Islet of Langerhans (tissue), 1 donor: ENCODE results near the gene BARX1.
"Not testable (repeated sequence)": the region's sequence is repeated elsewhere in the genome, so short reads cannot be mapped to it uniquely, and the experiment has no call there.

ENCODE experiments used
- FAIRE-seq: peaks from one replicate; lab custom pipeline; 2011; peaks lifted over from hg19 to GRCh38; lab: Jason Lieb, UNC

Gene BARX1

DNA sequence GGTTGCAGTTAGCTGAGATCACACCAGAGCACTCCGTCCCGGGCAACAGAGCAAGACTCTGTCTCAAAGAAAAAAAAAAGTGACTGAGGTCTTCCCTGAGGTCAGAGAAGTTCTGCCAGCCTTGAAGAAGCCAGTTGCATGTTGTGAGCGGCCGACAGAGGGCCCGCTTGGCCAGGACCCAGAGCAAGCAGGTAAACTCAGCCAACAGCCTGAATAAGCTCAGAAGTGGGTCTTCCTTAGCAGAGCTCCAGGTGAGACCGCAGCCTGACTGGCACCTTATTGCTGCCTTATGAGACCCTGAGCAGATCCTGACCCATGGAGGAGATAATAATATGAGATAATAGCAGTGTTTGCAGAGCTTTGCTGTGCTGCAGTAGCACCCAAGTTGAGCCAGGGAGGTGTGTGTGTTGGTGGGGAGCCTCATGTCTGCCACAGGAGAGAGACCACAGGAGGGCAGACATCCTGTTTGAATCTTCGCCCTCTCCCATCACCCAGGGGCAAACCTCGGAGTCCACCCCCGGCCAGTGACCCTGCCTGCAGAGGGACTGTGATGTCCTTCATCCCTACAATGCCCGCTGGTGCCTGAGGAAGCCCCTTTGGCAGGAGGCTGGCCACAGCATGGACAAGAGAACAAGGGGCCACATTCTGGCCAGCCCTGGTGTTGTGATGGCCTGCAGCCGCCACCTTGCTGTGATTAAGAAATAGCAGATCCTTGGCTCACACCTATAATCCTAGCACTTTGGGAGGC lies 10.8 kb upstream of the BARX1 start:
- no peak for FAIRE-seq

DNA sequence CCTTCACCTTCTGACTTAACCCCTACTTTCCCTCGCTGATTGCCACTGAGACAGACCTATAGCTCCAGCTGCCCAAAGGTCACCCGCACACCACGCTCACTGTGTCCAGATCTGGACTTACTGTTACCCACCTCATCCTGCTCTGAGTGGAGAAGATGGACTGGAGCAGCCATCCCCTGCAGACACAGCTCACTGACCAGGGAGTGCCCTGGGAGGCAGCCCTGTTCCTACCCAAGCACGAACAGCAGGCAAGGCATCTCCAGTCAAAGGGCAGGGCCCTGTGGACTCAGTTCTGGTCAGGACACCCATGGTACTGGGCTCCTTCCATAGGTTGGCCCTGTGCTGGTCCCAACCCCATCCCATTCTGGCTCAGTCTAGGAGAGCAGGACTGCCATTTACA lies 9.5 kb upstream of the BARX1 start:
- FAIRE-seq = no peak

DNA sequence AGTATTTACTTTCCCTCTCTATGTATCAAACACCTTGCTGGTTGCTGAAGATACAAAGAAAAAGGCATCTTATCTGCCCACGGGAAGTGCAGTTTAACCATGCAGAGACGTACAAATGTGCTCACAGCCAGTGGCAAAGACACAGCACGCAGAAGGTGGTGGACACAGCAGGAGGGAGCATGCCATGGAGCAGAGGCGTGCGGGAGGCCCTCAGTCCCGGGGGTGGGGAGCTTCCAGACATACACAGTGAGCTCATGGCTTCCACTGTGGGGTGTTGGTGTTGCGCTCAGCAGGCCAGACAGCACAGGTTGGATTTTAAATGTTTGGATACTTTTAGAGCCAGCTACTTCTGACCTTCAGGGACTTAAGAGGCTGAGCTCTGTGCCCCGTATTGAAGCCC lies 8.8 kb upstream of the BARX1 start:
- no peak for FAIRE-seq

DNA sequence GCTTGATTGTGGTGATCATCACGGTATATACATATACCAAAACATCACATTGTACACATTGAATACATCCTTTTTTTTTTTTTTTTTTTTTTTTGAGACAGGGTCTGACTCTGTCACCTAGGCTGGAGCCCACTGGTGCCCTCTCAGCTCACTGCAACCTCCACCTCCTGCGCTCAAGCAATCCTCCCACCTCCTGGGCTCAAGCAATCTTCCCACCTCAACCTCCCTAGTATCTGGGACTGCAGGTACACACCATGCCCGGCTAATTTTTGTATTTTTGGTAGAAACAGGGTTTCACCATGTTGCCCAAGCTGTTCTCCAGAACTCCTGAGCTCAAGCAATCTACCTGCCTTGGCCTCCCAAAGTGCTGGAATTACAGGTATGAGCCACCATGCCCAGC lies 8.3 kb upstream of the BARX1 start:
- FAIRE-seq = not testable (repeated sequence)

DNA sequence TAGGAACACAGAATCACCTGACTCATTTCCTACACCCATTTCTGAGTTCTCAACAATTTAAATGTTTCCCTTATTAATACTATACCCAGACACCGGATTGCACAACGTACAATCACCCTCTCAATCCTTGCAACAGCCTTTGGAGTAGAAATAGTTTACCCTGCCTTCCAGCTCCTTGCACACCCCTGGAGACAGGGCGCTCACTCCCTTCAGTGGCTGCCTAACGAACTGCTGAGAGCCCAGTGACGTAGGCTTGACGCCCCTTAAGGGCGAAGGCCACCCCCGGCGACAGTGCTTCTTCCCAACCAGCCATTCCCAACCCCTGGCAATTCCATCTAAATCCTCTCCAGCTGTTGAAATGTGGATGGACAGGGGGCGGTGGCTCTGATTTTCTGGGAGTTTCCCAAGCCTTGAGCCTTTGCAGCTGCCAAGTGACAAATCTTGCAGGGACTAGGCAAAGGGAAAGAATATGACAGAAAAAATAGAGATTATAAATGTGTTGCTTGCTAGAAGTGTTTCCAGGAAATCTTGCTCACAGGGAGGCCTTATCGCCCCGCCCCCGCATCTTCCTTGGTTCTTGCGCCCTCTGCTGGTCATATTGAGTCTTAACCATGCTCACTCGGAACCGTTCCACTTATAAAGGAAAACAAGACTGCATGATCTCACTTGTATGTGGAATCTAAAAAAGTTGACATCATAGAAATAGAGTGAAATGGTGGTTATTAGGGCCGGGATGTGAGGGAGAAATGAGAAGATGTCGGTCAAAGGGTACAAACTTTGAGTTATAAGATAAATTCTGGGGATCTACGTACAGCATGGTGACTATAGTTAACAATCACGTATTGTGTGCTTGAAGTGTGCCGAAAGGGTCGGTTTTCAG lies 7.6 kb upstream of the BARX1 start:
- peak; percentile 87 for FAIRE-seq

DNA sequence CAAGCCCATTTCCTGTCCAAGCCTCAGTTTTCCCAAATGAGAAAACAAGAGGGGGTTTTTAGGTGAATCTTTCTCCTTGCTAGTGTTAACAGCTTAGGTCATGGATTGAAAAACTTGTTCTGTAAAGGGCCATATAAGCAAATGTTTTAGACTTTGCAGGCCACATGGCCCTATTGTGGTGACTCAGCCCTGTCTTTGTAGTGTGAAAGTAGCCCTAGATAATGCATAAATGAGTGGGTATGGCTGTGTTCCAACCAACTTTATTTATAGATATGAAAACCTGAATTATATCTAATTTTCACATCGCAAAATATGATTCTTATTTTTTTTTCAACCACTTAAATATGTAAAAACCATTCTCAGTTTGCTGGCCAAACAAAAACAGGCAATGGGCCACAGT lies 6.9 kb upstream of the BARX1 start:
- no peak for FAIRE-seq

DNA sequence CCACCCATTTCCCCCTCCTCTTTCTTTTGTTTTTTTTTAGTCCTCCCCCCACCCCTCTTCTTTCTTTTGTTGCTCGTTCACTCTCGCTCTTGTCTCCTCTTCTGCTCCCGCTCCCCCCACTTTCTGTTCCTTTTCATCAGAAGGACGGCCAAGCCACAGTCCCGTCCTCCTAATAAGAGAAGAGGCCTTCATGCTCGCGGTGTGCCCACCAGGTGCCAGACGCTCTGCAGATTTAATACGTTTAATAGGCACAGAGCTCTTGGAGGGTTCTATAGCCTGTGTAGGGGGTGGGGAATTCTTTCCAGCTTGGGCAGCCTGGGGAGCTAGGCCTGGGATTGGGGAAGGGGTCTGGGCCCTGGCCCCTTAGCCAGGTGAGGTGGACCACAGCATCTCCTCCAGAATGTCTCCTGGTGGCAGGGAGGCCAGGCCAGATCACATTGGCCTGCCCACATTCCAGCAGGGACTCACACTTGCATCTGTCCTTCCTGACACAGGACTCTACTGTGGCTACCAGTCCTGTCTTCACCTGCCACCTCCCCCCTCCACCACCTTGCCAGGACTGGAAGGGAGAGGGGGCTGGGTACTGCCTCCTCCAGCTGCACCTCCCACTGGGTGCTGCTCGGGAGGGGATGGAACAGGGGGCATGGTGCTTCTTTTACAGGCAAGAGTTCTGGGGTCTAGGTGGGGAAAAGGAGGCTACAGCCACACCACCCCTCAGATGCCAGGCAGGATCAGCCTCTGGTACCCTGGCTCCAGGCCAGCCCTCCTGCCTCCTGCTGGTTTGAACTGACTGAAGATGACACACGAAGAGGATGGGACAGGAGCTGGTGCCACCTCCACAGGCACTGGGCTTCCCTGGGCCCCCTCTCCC lies 6.1 kb upstream of the BARX1 start:
- FAIRE-seq = no peak

DNA sequence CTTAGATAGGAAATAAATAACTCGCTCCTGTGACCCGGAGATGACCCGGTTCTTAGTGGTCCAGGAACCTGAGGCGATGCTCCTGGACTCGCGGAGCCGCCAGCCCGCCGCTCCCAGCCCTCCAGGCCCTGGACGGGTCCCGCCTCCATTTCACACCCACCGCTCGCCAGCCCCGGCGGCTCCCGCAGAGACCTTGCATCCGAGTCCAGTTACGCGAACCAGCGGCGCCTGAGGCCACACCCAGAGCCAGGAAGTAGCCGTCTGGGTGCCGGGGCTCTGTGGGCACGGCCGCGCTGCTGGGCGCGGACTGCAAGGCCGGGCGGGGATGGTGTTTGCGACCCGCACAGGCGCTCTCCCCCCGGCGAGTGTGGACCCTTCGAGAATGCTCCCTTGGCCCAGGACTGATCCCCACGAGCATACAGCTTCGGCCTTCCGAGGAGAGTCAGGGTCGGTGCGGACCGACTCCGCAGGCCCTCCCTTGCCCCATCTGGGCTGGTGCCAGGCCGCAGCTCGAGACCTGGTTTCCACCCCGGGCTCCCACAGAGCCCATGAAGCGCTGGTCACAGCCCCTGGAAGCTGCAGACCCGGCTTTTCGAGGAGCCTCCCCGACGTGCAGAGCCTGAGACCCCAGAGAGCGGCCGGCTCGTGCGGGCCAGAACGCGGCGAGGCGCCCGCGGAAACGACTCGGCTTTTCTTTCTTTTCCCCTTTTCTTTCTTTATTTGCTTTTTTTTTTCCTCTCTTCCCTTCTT lies 5.2 kb upstream of the BARX1 start:
- no peak for FAIRE-seq

DNA sequence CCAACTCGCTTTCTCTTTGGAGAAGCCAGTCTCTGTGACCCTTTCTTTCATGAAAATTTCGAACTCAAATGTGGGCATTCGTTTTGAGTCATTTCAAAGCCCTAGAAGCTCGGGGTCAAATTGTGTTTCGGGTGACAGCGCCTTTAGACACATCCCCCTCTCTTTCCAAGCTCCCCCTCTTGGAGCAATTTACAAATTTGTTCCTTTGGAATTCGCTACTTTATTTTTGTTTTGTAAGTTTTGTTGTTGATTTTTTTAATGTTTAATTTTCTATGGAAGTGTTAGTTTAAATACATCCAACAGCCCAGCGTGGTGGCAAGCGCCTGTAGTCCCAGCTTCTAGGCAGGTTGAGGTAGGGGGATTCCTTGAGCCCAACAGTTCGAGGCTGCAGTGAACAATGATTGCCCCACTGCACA lies 4.6 kb upstream of the BARX1 start:
- no peak for FAIRE-seq

DNA sequence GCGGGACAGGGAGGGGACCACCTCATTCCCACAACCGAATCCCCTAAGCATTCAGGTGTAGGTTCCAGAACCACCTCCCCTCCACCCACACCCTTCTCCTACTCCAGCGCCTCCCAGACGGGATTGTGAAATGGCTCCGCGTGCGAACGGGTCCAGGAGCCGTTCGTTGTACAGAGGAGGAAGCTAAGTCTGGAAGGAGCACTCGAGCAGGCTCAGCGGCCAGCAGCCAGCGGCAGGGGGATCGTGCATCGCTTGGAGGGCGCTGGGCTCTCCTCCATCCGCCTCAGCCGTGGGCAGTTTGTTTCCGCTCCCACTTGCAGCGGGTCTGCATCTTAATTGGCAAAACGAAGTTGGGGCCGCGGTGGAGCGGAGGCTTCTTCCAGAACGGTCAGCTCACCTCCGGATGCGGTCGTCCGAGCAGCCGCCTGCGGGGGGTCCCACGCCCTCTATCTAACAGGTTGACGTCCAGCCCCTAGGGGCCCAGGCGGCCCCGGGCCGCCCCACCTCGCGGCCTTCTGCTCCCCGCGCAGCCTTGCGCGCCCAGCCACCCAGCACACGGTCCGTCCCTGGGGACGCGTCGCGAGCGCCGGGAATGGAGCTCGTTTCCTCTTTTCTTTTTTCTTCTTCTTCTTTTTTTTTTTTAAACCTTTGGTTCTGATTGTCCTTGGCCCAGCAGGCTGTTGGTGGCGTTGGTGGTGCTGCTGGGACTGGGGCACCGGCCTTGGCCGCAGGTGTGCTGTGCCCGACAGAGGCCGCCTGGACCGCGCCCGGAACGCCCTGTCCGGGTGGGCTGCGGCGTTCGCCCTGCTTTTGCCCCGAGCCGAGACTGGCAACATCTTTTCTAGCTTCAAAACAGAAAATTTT lies 3.9 kb upstream of the BARX1 start:
- FAIRE-seq = no peak

DNA sequence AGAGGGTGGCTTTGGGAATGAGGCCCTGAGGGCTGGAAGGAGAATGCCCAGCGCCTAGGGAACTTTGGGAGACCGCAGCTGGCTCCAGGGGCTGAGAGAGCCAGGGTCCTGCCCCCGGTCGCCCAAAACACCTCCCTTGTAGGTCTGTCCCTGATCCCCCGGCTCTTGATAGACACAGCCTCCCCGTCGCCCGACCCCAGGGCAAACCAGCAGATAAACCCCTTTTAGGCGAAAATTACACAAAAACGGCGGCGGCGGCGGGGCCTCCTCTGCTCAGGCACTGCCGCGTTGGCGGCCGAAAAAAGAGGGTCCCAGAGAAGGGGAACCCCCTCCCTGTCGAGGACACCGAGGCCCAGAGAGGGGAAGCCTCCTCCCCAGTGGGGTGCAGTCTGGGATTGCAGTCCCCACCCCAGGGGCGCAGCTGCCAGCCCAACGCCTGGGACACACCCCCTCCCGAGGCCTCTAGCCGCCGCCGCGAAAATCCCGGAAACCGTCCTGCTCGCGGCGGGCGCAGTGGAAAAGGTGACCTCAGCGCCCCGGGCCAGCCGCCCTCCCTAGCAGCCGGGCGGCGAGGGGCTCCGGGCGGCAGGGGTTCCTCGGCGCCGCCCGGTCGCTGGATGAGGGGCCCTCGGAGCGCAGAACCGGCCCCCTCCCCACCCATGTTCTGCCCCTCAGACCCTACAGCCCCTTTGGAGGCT lies 3.1 kb upstream of the BARX1 start:
- no peak for FAIRE-seq

DNA sequence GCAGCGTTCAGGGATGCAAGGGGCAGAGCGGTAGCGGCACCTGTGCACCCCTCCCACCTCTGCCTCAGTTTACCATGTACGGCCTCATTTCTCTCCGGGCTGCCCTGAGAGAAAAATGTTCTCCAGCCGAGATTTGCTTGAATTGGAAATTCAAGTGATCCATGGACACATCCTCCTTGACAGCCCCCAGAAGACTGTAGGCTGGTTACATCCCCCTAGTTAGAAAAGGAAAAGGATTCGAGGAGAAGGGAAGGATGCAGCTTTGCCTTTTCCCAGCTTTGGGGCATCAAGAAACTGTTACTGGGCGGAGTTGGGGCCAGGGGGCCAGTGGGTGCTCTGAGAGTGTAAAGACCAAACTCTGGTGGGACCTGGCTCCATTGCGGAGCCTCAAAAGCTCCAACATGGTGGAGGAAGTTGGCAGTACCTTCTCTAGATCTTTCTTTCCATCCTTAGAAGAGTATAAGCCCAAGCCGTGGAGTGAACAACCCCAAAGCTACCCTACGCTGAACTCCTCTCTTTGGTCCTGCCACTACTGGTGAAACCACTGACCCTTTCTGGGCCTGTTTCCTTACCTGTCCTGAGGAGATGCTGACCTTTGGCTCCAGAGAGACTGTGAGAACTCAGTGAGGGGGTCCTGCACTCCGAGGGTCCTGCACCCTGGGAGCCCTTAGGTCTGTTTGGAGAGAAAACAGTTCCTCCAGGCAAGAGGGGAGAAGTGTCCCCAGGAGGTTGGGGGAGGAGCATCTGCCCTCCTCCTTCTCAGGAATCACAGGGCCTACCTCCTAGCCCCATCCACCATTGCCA lies 1.0 kb upstream of the BARX1 start:
- no peak for FAIRE-seq

DNA sequence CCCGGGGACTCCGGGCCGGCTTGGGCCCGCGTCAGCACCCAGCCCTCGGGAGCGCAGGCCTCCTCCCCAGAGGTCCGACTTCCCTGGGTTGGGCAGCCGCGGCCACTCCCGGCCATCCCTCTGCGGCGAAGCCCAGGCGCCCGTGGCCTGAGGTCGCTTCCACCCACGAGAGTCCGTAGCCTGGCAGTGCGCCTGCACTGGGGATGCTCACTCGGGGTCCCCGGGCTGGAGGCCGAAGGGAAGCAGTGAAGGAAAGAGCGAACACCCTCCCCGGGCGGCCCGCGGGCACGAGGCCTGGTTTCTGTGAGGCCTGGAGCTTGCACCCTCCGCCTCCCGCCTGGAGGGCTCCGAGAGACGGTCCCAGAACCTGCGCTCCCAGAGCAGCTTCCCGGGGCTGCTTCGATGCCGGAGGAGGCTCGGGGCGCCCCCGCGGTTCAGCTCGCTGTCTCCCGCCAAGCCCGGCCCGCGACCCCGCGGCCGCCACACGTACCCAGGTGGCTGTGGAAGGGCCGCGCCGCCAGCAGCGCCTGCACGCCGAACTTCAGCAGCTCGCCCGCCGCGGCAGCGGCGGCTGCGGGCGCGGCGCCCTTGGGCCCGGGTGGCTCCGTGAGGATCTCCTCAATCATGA lies 607 bp downstream of the BARX1 start:
- no peak for FAIRE-seq

DNA sequence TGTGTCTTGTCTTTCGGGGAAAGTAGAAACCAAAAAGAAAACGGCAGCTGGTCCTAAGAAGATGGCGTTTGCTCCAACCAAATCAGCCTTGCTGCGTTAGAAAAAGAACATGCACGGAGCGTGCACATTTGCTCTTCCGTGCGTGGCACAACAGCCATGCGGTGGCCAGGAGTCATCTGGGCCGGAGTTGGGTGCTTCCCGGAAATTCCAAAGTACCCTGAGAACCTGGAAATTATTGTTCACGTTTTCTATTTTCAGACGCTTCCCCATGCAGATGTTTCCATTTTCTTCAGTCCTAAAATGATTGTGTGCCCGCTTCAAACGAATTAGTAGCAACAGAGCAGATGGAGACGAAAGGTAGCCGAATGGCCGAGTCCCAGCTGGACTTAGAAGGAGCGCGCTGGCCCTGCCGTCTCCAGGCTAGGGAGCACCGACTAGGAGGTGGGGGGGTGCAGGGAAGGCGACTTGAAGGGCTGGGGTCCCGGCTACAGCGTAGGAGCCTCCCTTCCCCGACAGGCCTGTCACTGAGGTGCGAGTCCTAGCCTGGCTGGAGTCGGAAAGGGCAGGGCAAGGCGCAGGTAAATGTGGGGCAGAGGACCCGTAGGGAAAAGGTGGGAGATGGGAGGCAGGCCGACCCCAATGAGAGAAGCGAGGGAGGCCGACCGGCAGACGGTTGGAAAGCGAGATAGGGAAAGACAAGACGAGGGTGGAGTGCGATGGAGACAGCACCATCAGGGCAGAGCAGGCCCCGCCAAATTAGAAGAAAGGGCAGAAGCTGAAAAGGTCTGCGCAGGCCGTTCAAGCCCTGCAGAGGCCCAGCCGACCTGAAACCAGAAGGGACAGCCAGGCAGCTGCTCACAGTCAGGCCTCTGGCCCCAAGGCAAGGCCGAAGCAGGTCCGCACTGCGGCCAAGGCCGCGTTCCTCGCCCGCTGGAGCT lies 1.4 kb downstream of the BARX1 start:
- no peak for FAIRE-seq

DNA sequence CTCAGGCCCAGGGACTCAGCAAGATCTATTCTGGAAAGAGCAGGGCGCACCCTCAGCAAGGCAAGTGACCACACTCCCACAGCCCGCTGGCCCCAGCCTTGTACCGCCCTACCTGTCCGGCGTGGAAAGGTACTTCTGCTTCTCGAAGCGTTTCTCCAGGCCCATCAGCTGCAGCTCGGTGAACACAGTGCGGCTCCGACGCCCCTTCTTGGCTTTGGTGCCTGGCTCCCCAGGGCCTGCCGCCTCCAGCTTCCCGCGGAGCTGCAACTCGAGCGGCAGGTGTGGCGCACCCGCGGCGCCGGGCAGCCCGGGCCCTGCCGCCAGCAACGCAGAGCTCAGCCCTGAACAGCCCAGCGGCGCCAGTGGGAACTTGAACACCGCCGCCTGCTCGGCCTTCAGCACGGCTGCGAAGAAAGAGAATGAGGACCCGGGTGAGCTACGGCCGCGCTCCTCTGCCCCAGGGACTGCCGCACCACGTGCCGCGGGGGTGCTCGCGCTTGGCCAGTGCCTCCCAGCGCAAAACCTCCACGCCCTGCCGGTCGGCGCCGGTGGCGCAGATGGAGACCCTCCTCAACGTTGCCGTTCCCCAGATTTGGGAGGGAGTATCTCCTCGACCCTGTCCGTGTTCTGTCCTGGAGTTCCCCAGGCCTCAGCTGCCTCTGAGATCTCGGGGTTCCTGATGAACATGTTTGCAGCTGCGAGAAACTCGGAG lies 2.2 kb downstream of the BARX1 start:
- FAIRE-seq = no peak

DNA sequence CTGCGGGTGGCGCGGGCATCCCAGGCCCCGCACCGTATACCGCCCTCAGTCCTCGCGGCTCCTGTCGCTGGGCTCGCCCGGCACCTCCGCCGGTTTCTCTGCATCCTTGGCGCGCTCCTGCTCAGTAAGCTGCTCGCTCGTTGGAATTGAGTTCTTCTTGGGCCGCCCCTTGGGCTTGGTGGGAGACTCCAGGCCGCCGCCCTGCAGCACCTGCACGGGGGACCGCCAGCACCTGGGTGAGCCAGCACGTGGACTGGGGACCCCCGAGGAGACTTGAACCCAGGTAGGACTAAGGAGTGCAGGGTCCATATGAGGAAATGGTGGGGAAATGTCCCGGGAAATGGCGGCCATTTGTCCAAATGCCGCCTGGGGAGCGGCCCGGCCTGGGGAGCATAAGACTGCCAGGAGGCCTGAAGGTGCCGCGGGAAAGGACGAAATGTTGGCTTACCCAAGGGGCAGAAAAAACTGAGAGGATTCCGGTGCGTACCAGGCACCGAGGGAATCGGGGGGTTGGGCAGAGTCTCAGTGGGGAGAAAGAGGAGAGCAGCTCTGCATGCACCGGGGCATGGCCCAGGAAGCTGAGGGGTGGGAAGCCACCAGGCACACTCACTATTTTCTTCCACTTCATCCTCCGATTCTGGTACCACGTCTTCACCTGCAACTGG lies 2.9 kb downstream of the BARX1 start:
- FAIRE-seq = no peak
